Astrocyte (in vitro differentiated cells and primary cell): Measurements from ENCODE around the gene PRMT2. TPM values are rescaled to one million over a fixed set of nuclear protein-coding genes. Genes with fewer than 3 reads are reported as not detected.

Experiments used
- DNase-seq: peaks from one replicate; pipeline ENCODE4 v3.0.0-alpha.2; 2010; ENCODE audit warnings: low read depth
- FAIRE-seq: peaks from 2 replicates; lab custom pipeline; 2011; peaks lifted over from hg19 to GRCh38; lab: Jason Lieb, UNC
- H2AFZ ChIP-seq: 2 replicates; pipeline ENCODE4 v1.6.0; 2012; ENCODE audit warnings: low read depth, low read length, inconsistent platforms
- H3K27ac ChIP-seq: 2 replicates; pipeline ENCODE4 v1.5.1; 2011; ENCODE audit warnings: low read depth, low read length, inconsistent platforms
- H3K27me3 ChIP-seq: 2 replicates; pipeline ENCODE4 v1.6.0; 2011; ENCODE audit warnings: low read length, inconsistent platforms; ENCODE audit not compliant: insufficient read depth
- H3K36me3 ChIP-seq: 2 replicates; pipeline ENCODE4 v1.5.1; 2011; ENCODE audit warnings: low read length, inconsistent platforms; ENCODE audit not compliant: insufficient read depth
- H3K4me1 ChIP-seq: 2 replicates; pipeline ENCODE4 v1.5.1; 2011; ENCODE audit warnings: low read length, inconsistent platforms; ENCODE audit not compliant: insufficient read depth
- H3K4me2 ChIP-seq: 2 replicates; pipeline ENCODE4 v1.6.0; 2012; ENCODE audit warnings: low read length, inconsistent platforms
- H3K4me3 ChIP-seq: 2 replicates; pipeline ENCODE4 v1.5.1; 2011; ENCODE audit warnings: low read depth, mild to moderate bottlenecking, low read length, inconsistent platforms; ENCODE audit not compliant: insufficient read depth
- H3K79me2 ChIP-seq: 2 replicates; pipeline ENCODE4 v1.6.0; 2012; ENCODE audit warnings: mild to moderate bottlenecking, low read length, inconsistent platforms; ENCODE audit not compliant: insufficient read depth
- H3K9ac ChIP-seq: 2 replicates; pipeline ENCODE4 v1.6.0; 2012; ENCODE audit warnings: mild to moderate bottlenecking, low read length, inconsistent platforms
- H3K9me3 ChIP-seq: 2 replicates; pipeline ENCODE4 v1.5.1; 2012; ENCODE audit warnings: low read depth, mild to moderate bottlenecking, low read length, inconsistent platforms; ENCODE audit not compliant: insufficient read depth
- H4K20me1 ChIP-seq: 2 replicates; pipeline ENCODE4 v1.6.0; 2012; ENCODE audit warnings: low read length, inconsistent platforms; ENCODE audit not compliant: insufficient read depth
- H3K27ac Mint-ChIP-seq: one replicate; pipeline ENCODE4 v1.8.0; 2021; ENCODE audit warnings: mild to moderate bottlenecking, mixed read lengths; ENCODE audit not compliant: unreplicated experiment
- H3K27me3 Mint-ChIP-seq: one replicate; pipeline ENCODE4 v1.8.0; 2021; ENCODE audit warnings: low read depth, mixed read lengths; ENCODE audit not compliant: unreplicated experiment
- H3K36me3 Mint-ChIP-seq: one replicate; pipeline ENCODE4 v1.8.0; 2021; ENCODE audit warnings: low read depth, mixed read lengths; ENCODE audit not compliant: unreplicated experiment
- H3K4me1 Mint-ChIP-seq: one replicate; pipeline ENCODE4 v1.8.0; 2021; ENCODE audit warnings: low read depth, mixed read lengths; ENCODE audit not compliant: unreplicated experiment
- H3K4me3 Mint-ChIP-seq: one replicate; pipeline ENCODE4 v1.8.0; 2021; ENCODE audit warnings: mild to moderate bottlenecking, moderate library complexity, mixed read lengths; ENCODE audit not compliant: unreplicated experiment
- H3K9me3 Mint-ChIP-seq: one replicate; pipeline ENCODE4 v1.8.0; 2021; ENCODE audit warnings: mild to moderate bottlenecking, mixed read lengths; ENCODE audit not compliant: unreplicated experiment
- EZH2 ChIP-seq: IDR thresholded peaks from 2 replicates; pipeline ENCODE4 v1.6.1; 2012; ENCODE audit warnings: mild to moderate bottlenecking, low read length, inconsistent platforms; ENCODE audit not compliant: insufficient read depth
- total RNA-seq: library from RNA; stranded (reverse); gene quantifications from 2 replicates; pipeline ENCODE4 v1.2.1, GENCODE V29; 2021
- TF ChIP-seq, protein P1 (sequence below): IDR thresholded peaks from 2 replicates; pipeline ENCODE4 v1.5.1; 2011; ENCODE audit warnings: low read depth, mild to moderate bottlenecking, inconsistent platforms, low read length, moderate library complexity; ENCODE audit not compliant: insufficient read depth

Gene PRMT2
- total RNA-seq, 1 donor from 2014 or later = 106 TPM

DNA sequence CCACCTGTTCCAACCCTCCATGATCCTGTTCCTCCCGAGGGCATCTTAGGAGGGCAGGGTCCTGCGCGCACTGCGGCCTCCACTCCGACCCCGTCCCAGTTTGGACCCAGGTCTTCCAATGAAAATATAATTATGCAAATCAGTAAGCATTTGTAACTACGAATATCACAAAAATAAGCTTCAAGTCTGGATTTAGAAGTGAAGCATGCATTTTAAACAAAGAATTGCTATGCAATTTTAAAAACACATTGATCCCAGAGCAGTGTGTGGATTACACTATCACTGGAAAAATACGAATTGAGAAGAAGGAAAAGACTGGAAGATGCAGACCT, 673 bp downstream of the PRMT2 start:
- no peak overlapping the region for H3K27ac ChIP-seq
- peak overlapping the region; percentile 89 for H3K4me3 Mint-ChIP-seq
- peaks cover 46% of the 10 kb centered on the region for H4K20me1 ChIP-seq
- FAIRE-seq (no peak), DNase-seq (no peak)
- no peaks in the 10 kb centered on the region for H3K27me3 Mint-ChIP-seq
- H3K4me2 ChIP-seq = peak overlapping the region; percentile 97
- peaks cover 12% of the 10 kb centered on the region for H3K36me3 Mint-ChIP-seq
- peaks cover 53% of the 10 kb centered on the region for H3K79me2 ChIP-seq
- peaks cover 27% of the 10 kb centered on the region for H3K4me1 Mint-ChIP-seq
- no peaks in the 10 kb centered on the region for H3K27me3 ChIP-seq
- peak overlapping the region; percentile 89 for H3K27ac Mint-ChIP-seq
- peaks cover 3% of the 10 kb centered on the region for H3K36me3 ChIP-seq
- no peaks in the 10 kb centered on the region for H3K9me3 ChIP-seq
- peak overlapping the region; percentile 97 for H3K9ac ChIP-seq
- H2AFZ ChIP-seq = peak overlapping the region; percentile 98
- peaks cover under 1% of the 10 kb centered on the region for H3K9me3 Mint-ChIP-seq
- peaks cover 25% of the 10 kb centered on the region for H3K4me1 ChIP-seq
- TF ChIP-seq, protein P1, sequence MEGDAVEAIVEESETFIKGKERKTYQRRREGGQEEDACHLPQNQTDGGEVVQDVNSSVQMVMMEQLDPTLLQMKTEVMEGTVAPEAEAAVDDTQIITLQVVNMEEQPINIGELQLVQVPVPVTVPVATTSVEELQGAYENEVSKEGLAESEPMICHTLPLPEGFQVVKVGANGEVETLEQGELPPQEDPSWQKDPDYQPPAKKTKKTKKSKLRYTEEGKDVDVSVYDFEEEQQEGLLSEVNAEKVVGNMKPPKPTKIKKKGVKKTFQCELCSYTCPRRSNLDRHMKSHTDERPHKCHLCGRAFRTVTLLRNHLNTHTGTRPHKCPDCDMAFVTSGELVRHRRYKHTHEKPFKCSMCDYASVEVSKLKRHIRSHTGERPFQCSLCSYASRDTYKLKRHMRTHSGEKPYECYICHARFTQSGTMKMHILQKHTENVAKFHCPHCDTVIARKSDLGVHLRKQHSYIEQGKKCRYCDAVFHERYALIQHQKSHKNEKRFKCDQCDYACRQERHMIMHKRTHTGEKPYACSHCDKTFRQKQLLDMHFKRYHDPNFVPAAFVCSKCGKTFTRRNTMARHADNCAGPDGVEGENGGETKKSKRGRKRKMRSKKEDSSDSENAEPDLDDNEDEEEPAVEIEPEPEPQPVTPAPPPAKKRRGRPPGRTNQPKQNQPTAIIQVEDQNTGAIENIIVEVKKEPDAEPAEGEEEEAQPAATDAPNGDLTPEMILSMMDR = no peak
- TF ChIP-seq EZH2 = no peak
- H3K4me3 ChIP-seq = peak overlapping the region; percentile 95

GRCh38 chr21:46636550-46637285, 1.2 kb downstream of the PRMT2 start:
- peak overlapping the region; percentile 89 for H3K4me3 Mint-ChIP-seq
- Histone ChIP-seq H3K36me3 (peaks cover 3% of the 10 kb centered on the region), H3K27ac (no peak overlapping the region), H3K4me3 (peak overlapping the region; percentile 95), H3K4me2 (peak overlapping the region; percentile 97), H2AFZ (no peak overlapping the region), H4K20me1 (peaks cover 52% of the 10 kb centered on the region), H3K79me2 (peaks cover 59% of the 10 kb centered on the region), H3K9ac (peak overlapping the region; percentile 97), H3K27me3 (no peaks in the 10 kb centered on the region), H3K9me3 (no peaks in the 10 kb centered on the region), H3K4me1 (peaks cover 25% of the 10 kb centered on the region)
- no peaks in the 10 kb centered on the region for H3K9me3 Mint-ChIP-seq
- H3K36me3 Mint-ChIP-seq = peaks cover 14% of the 10 kb centered on the region
- H3K27me3 Mint-ChIP-seq = no peaks in the 10 kb centered on the region
- no peak for FAIRE-seq
- H3K27ac Mint-ChIP-seq = no peak overlapping the region
- TF ChIP-seq EZH2 = no peak
- TF ChIP-seq, protein P1 = no peak
- no peak for DNase-seq
- H3K4me1 Mint-ChIP-seq = peaks cover 29% of the 10 kb centered on the region
